HepG2 (cell line): ENCODE results near the gene HNRNPH3. TPM values are rescaled to one million over a fixed set of nuclear protein-coding genes. Genes with fewer than 3 reads are reported as not detected.

Experiments
- ATM ChIP-seq: fragments of 450-650 bp; IDR thresholded peaks from 2 replicates; pipeline ENCODE4 v1.7.1; 2017; ENCODE audit warnings: mild to moderate bottlenecking, borderline replicate concordance
- CTCF ChIP-seq: sonication (generic); formaldehyde crosslinking; IDR thresholded peaks from 2 replicates; pipeline ENCODE4 v1.5.0; 2020; ENCODE audit warnings: mild to moderate bottlenecking, missing genetic modification reagents, moderate library complexity
- DMAP1 ChIP-seq: IDR thresholded peaks from 2 replicates; pipeline ENCODE4 v1.6.1; 2016
- ESRRA ChIP-seq: sonication (generic); formaldehyde crosslinking; IDR thresholded peaks from 2 replicates; pipeline ENCODE4 v1.5.1; 2020; ENCODE audit warnings: mild to moderate bottlenecking, low read depth, missing genetic modification reagents
- GABPB1 ChIP-seq: IDR thresholded peaks from 2 replicates; pipeline ENCODE4 v1.6.1; 2016; ENCODE audit warnings: mild to moderate bottlenecking, missing genetic modification reagents, moderate library complexity, missing compliant biosample characterization
- HMGA1 ChIP-seq: sonication (generic); formaldehyde crosslinking; conservative IDR thresholded peaks from 2 replicates; pipeline ENCODE4 v1.4.0; 2020; ENCODE audit warnings: missing genetic modification reagents
- HNRNPK ChIP-seq: fragments of 200-400 bp; formaldehyde crosslinking; IDR thresholded peaks from 2 replicates; pipeline ENCODE4 v1.6.1; 2018; ENCODE audit warnings: low read length, low read depth, moderate library complexity, mild to moderate bottlenecking; ENCODE audit not compliant: poor library complexity, severe bottlenecking
- NRL ChIP-seq: sonication (generic); formaldehyde crosslinking; IDR thresholded peaks from 2 replicates; pipeline ENCODE4 v1.5.0; 2020; ENCODE audit warnings: missing genetic modification reagents, mild to moderate bottlenecking, moderate library complexity, borderline replicate concordance
- POLR2G ChIP-seq: fragments of 200-400 bp; formaldehyde crosslinking; IDR thresholded peaks from 2 replicates; pipeline ENCODE4 v1.6.1; 2018; ENCODE audit warnings: mild to moderate bottlenecking, low read depth, low read length, moderate library complexity
- SNAPC5 ChIP-seq: sonication (generic); formaldehyde crosslinking; IDR thresholded peaks from 2 replicates; pipeline ENCODE4 v1.8.1; 2023; ENCODE audit warnings: mild to moderate bottlenecking, missing genetic modification reagents, borderline replicate concordance
- ZNF558 ChIP-seq: sonication (generic); formaldehyde crosslinking; IDR thresholded peaks from 2 replicates; pipeline ENCODE4 v1.9.0; 2022; ENCODE audit warnings: mild to moderate bottlenecking, missing genetic modification reagents, borderline replicate concordance
- ZNF563 ChIP-seq: sonication (generic); formaldehyde crosslinking; IDR thresholded peaks from 2 replicates; pipeline ENCODE4 v1.8.0; 2022; ENCODE audit warnings: mild to moderate bottlenecking, moderate library complexity, missing genetic modification reagents
- ZNF790 ChIP-seq: sonication (generic); formaldehyde crosslinking; IDR thresholded peaks from 2 replicates; pipeline ENCODE4 v1.8.0; 2022; ENCODE audit warnings: missing genetic modification reagents, mild to moderate bottlenecking, borderline replicate concordance
- polyA plus RNA-seq, 8 experiments: library from polyadenylated mRNA; depleted of rRNA in 3 of 8; stranded (reverse) in 7 of 8; unstranded in 1 of 8; fragments of >200 nt; fragmentation: Illumina TruSeq in 4 of 8; extraction: Trizol in 4 of 8; gene quantifications; 2 replicates each; pipeline versions ENCODE4 v1.2.1 to v1.2.3, GENCODE V29; 2011 to 2016; ENCODE audit warnings: low read depth in 4 of 8, missing spikeins in 1 of 8, mixed read lengths in 1 of 8; ENCODE audit not compliant: insufficient read depth in 1 of 8
- total RNA-seq, 5 experiments: library from RNA; depleted of rRNA; stranded (reverse); fragments of >200 nt; fragmentation: Illumina TruSeq; extraction: Trizol; gene quantifications; 2 replicates each; pipeline ENCODE4 v1.2.3, GENCODE V29; 2016; ENCODE audit warnings: low read depth in 1 of 5
- TF ChIP-seq, protein P1 (sequence below), 2 experiments: sonication (generic) in 1 of 2; formaldehyde crosslinking in 1 of 2; IDR thresholded peaks; 2 replicates each; pipeline versions ENCODE4 v1.4.0 to v1.6.1; 2018 to 2020; ENCODE audit warnings: missing genetic modification reagents in 2 of 2, borderline replicate concordance in 1 of 2, low read depth in 1 of 2, mild to moderate bottlenecking in 1 of 2, missing biosample characterization in 1 of 2
- TF ChIP-seq, protein P2 (sequence below): IDR thresholded peaks from 2 replicates; pipeline ENCODE4 v1.6.1; 2016; ENCODE audit warnings: low read depth, borderline replicate concordance
- TF ChIP-seq, protein P3 (sequence below): sonication (generic); formaldehyde crosslinking; IDR thresholded peaks from 2 replicates; pipeline ENCODE4 v1.8.0; 2022; ENCODE audit warnings: mild to moderate bottlenecking, missing genetic modification reagents; ENCODE audit not compliant: insufficient replicate concordance
- TF ChIP-seq, protein P4 (sequence below): sonication (generic); formaldehyde crosslinking; IDR thresholded peaks from 2 replicates; pipeline ENCODE4 v1.5.0; 2020; ENCODE audit warnings: mild to moderate bottlenecking, missing genetic modification reagents, borderline replicate concordance

HNRNPH3 gene
- total and polyA plus RNA-seq, 2 of the 13 experiments (the other 11 are each of a cell fraction or from before 2014, with no cell fraction given): 46.0 to 47.7 TPM

GRCh38 chr10:68332259-68333057 is 594 bp downstream of the HNRNPH3 start, which contains the start of gene PBLD (continued):
- TF ChIP-seq, protein P1, sequence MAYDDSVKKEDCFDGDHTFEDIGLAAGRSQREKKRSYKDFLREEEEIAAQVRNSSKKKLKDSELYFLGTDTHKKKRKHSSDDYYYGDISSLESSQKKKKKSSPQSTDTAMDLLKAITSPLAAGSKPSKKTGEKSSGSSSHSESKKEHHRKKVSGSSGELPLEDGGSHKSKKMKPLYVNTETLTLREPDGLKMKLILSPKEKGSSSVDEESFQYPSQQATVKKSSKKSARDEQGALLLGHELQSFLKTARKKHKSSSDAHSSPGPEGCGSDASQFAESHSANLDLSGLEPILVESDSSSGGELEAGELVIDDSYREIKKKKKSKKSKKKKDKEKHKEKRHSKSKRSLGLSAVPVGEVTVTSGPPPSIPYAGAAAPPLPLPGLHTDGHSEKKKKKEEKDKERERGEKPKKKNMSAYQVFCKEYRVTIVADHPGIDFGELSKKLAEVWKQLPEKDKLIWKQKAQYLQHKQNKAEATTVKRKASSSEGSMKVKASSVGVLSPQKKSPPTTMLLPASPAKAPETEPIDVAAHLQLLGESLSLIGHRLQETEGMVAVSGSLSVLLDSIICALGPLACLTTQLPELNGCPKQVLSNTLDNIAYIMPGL (CRISPR knock-in tag; IDR thresholded peaks at IDR 0.05; ENCODE audit: borderline replicate concordance in 1 of 2, low read depth in 1 of 2): peak; percentile 71 to 88; a peak in 3 of 4 replicates
- TF ChIP-seq NRL (peak; percentile 52; the same call in 1 of the 2 replicates), CTCF (CRISPR knock-in tag) (peak; percentile 58), HMGA1 (CRISPR knock-in tag) (no peak), ZNF563 (peak; percentile 5; the same call in 1 of the 2 replicates), ZNF558 (CRISPR knock-in tag) (no peak), GABPB1 (peak; percentile 55; the same call in 1 of the 2 replicates), POLR2G (peak; percentile 40; the same call in 1 of the 2 replicates), DMAP1 (CRISPR knock-in tag) (peak; percentile 23; the same call in 1 of the 2 replicates), SNAPC5 (CRISPR knock-in tag) (no peak), ESRRA (CRISPR knock-in tag) (peak; percentile 37; the same call in 1 of the 2 replicates), HNRNPK (peak; percentile 19), ZNF790 (CRISPR knock-in tag) (0 out of 2 replicates have a peak, but pooled peaks have one; percentile 46), ATM (no peak)
- TF ChIP-seq, protein P2, sequence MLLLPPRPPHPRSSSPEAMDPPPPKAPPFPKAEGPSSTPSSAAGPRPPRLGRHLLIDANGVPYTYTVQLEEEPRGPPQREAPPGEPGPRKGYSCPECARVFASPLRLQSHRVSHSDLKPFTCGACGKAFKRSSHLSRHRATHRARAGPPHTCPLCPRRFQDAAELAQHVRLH (CRISPR knock-in tag): peak; percentile 52; the same call in 1 of the 2 replicates
- TF ChIP-seq, protein P3, sequence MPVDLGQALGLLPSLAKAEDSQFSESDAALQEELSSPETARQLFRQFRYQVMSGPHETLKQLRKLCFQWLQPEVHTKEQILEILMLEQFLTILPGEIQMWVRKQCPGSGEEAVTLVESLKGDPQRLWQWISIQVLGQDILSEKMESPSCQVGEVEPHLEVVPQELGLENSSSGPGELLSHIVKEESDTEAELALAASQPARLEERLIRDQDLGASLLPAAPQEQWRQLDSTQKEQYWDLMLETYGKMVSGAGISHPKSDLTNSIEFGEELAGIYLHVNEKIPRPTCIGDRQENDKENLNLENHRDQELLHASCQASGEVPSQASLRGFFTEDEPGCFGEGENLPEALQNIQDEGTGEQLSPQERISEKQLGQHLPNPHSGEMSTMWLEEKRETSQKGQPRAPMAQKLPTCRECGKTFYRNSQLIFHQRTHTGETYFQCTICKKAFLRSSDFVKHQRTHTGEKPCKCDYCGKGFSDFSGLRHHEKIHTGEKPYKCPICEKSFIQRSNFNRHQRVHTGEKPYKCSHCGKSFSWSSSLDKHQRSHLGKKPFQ (CRISPR knock-in tag): peak; percentile 67
- TF ChIP-seq, protein P4, sequence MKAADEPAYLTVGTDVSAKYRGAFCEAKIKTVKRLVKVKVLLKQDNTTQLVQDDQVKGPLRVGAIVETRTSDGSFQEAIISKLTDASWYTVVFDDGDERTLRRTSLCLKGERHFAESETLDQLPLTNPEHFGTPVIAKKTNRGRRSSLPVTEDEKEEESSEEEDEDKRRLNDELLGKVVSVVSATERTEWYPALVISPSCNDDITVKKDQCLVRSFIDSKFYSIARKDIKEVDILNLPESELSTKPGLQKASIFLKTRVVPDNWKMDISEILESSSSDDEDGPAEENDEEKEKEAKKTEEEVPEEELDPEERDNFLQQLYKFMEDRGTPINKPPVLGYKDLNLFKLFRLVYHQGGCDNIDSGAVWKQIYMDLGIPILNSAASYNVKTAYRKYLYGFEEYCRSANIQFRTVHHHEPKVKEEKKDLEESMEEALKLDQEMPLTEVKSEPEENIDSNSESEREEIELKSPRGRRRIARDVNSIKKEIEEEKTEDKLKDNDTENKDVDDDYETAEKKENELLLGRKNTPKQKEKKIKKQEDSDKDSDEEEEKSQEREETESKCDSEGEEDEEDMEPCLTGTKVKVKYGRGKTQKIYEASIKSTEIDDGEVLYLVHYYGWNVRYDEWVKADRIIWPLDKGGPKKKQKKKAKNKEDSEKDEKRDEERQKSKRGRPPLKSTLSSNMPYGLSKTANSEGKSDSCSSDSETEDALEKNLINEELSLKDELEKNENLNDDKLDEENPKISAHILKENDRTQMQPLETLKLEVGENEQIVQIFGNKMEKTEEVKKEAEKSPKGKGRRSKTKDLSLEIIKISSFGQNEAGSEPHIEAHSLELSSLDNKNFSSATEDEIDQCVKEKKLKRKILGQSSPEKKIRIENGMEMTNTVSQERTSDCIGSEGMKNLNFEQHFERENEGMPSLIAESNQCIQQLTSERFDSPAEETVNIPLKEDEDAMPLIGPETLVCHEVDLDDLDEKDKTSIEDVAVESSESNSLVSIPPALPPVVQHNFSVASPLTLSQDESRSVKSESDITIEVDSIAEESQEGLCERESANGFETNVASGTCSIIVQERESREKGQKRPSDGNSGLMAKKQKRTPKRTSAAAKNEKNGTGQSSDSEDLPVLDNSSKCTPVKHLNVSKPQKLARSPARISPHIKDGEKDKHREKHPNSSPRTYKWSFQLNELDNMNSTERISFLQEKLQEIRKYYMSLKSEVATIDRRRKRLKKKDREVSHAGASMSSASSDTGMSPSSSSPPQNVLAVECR (CRISPR knock-in tag): 0 out of 2 replicates have a peak, but pooled peaks have one; percentile 8
